CD14-positive monocyte (primary cell): ENCODE measurements around the gene LSM10. TPM values are rescaled to one million over a fixed set of nuclear protein-coding genes. Genes with fewer than 3 reads are reported as not detected.

Experiments used
- DNase-seq, 3 donors: peaks; one replicate each; pipeline ENCODE4 v3.0.0-alpha.2; 2011 to 2022
- H2AFZ ChIP-seq: 2 replicates; pipeline ENCODE4 v1.6.0; 2012; ENCODE audit warnings: mild to moderate bottlenecking, low read depth, low read length, inconsistent platforms; ENCODE audit not compliant: insufficient read depth, poor library complexity, severe bottlenecking
- H3K27ac ChIP-seq, 2 donors: 1 replicate in 1 of 2; 2 replicates in 1 of 2; pipeline ENCODE4 v1.5.1; 2012 to 2013; ENCODE audit warnings: low read length in 2 of 2, control low read depth in 1 of 2, inconsistent platforms in 1 of 2, low read depth in 1 of 2, mild to moderate bottlenecking in 1 of 2
- H3K27me3 ChIP-seq, 2 donors: one replicate each; pipeline versions ENCODE4 v1.6.0 to v1.6.1; 2011 to 2013; ENCODE audit warnings: low read length in 2 of 2; ENCODE audit not compliant: control insufficient read depth in 2 of 2, insufficient read depth in 2 of 2
- H3K36me3 ChIP-seq, 2 donors: replicated peaks in 1 of 2; 1 replicate in 1 of 2; 2 replicates in 1 of 2; pipeline versions ENCODE4 v1.5.1 to v1.6.1; 2012 to 2013; ENCODE audit warnings: low read length in 2 of 2, control low read depth in 1 of 2, inconsistent platforms in 1 of 2, mild to moderate bottlenecking in 1 of 2; ENCODE audit not compliant: insufficient read depth in 2 of 2, control insufficient read depth in 1 of 2
- H3K4me1 ChIP-seq, 2 donors: 1 replicate in 1 of 2; 2 replicates in 1 of 2; pipeline versions ENCODE4 v1.5.1 to v1.6.1; 2012 to 2013; ENCODE audit warnings: low read length in 2 of 2, control low read depth in 1 of 2, inconsistent platforms in 1 of 2, mild to moderate bottlenecking in 1 of 2, moderate library complexity in 1 of 2; ENCODE audit not compliant: insufficient read depth in 2 of 2, control insufficient read depth in 1 of 2
- H3K4me2 ChIP-seq: replicated peaks from 2 replicates; pipeline ENCODE3; 2012; ENCODE audit warnings: low read length, moderate library complexity, mild to moderate bottlenecking; ENCODE audit not compliant: poor library complexity, severe bottlenecking; ENCODE audit errors: extremely low read depth
- H3K4me3 ChIP-seq, 3 experiments: fragments of 200-600 bp in 1 of 3; sonication (generic) in 1 of 3; replicated peaks in 1 of 3; 1 replicate in 2 of 3; 2 replicates in 1 of 3; pipeline ENCODE4 v1.5.1; 2011 to 2013; ENCODE audit warnings: low read length in 3 of 3, mild to moderate bottlenecking in 3 of 3, control low read depth in 2 of 3, low read depth in 2 of 3, inconsistent platforms in 1 of 3, moderate library complexity in 1 of 3
- H3K79me2 ChIP-seq: 2 replicates; pipeline ENCODE4 v1.6.0; 2012; ENCODE audit warnings: mild to moderate bottlenecking, control low read depth, inconsistent platforms, low read length, moderate library complexity; ENCODE audit not compliant: insufficient read depth
- H3K9ac ChIP-seq: 2 replicates; pipeline ENCODE4 v1.6.0; 2017; ENCODE audit warnings: low read length, mild to moderate bottlenecking; ENCODE audit not compliant: insufficient read depth, poor library complexity, severe bottlenecking
- H3K9me3 ChIP-seq, 2 donors: replicated peaks in 1 of 2; 1 replicate in 1 of 2; 2 replicates in 1 of 2; pipeline versions ENCODE4 v1.5.1 to v1.6.1; 2012 to 2013; ENCODE audit warnings: low read length in 2 of 2, control low read depth in 1 of 2; ENCODE audit not compliant: control insufficient read depth in 1 of 2, insufficient read depth in 1 of 2
- H4K20me1 ChIP-seq: 2 replicates; pipeline ENCODE4 v1.6.0; 2012; ENCODE audit warnings: mild to moderate bottlenecking, low read length, control low read depth, moderate library complexity; ENCODE audit not compliant: insufficient read depth
- H3K27ac Mint-ChIP-seq, 7 donors: one replicate each; pipeline ENCODE4 v1.8.0; 2020; ENCODE audit warnings: mild to moderate bottlenecking in 7 of 7, mixed read lengths in 7 of 7, moderate library complexity in 6 of 7, inconsistent platforms in 2 of 7
- H3K27me3 Mint-ChIP-seq, 3 donors: one replicate each; pipeline ENCODE4 v1.8.0; 2021 to 2022; ENCODE audit warnings: low read depth in 3 of 3, mild to moderate bottlenecking in 3 of 3, mixed read lengths in 3 of 3, moderate library complexity in 3 of 3, inconsistent platforms in 1 of 3
- H3K36me3 Mint-ChIP-seq, 2 donors: one replicate each; pipeline ENCODE4 v1.8.0; 2020; ENCODE audit warnings: mixed read lengths in 2 of 2, inconsistent platforms in 1 of 2, mild to moderate bottlenecking in 1 of 2
- H3K4me1 Mint-ChIP-seq: one replicate; pipeline ENCODE4 v1.8.0; 2020; ENCODE audit warnings: mild to moderate bottlenecking, mixed read lengths
- H3K4me3 Mint-ChIP-seq, 2 donors: one replicate each; pipeline ENCODE4 v1.8.0; 2020; ENCODE audit warnings: mild to moderate bottlenecking in 2 of 2, mixed read lengths in 2 of 2, moderate library complexity in 1 of 2
- H3K9me3 Mint-ChIP-seq, 7 donors: one replicate each; pipeline ENCODE4 v1.8.0; 2020 to 2022; ENCODE audit warnings: mixed read lengths in 7 of 7, mild to moderate bottlenecking in 6 of 7, moderate library complexity in 6 of 7, inconsistent platforms in 2 of 7
- WGBS: methylation state at CpG from one replicate; pipeline ENCODE4 v1.1.5; 2013; ENCODE audit warnings: missing lambda C conversion rate; ENCODE audit not compliant: insufficient coverage; 5-methylcytosine and 5-hydroxymethylcytosine counted together
- intact Hi-C, 2 donors: fragments of 100-400 bp; cut with micrococcal nuclease; formaldehyde crosslinking; loops; one replicate each; pipeline versions ENCODE4 v1.15.0 to v1.15.1; 2023
- polyA plus RNA-seq, 3 donors: library from polyadenylated mRNA; depleted of rRNA in 1 of 3; unstranded in 2 of 3; stranded (reverse) in 1 of 3; fragments of 300-500 nt in 2 of 3; fragments of >200 nt in 1 of 3; fragmentation: Illumina TruSeq in 2 of 3; gene quantifications; 1 replicate in 2 of 3; 2 replicates in 1 of 3; pipeline ENCODE4 v1.2.3, GENCODE V29; 2012 to 2021
- TF ChIP-seq, protein P1 (sequence below): fragments of 200-600 bp; IDR thresholded peaks from one replicate; pipeline ENCODE4 v1.8.0; 2022; ENCODE audit warnings: antibody characterized with exemption, mild to moderate bottlenecking

Gene LSM10
- polyA plus RNA-seq, 3 donors, result 91.4 to 234 (median 224) TPM

GRCh38 chr1:36386265-36387140, 11.2 kb downstream of the LSM10 start:
- H3K27me3 Mint-ChIP-seq, result peaks cover 0 to 4% (median 0%) of the 10 kb centered on the region in 3 donors

More at GRCh38 chr1:36386265-36387140, 11.2 kb downstream of the LSM10 start:
- Histone ChIP-seq H2AFZ (no peak overlapping the region), H3K36me3 (peaks cover 9 to 18% of the 10 kb centered on the region in 2 donors), H4K20me1 (peaks cover 28% of the 10 kb centered on the region), H3K27me3 (no peaks in the 10 kb centered on the region), H3K79me2 (peaks cover 58% of the 10 kb centered on the region), H3K9me3 (no peaks in the 10 kb centered on the region), H3K27ac (peak overlapping the region; percentile 92 to 100), H3K4me1 (peaks cover 63 to 73% of the 10 kb centered on the region in 2 donors), H3K9ac (peak overlapping the region; percentile 99), H3K4me3 (peak overlapping the region; percentile 49 to 89 (median 68)), H3K4me2 (peak overlapping the region; percentile 74)
- TF ChIP-seq, protein P1, sequence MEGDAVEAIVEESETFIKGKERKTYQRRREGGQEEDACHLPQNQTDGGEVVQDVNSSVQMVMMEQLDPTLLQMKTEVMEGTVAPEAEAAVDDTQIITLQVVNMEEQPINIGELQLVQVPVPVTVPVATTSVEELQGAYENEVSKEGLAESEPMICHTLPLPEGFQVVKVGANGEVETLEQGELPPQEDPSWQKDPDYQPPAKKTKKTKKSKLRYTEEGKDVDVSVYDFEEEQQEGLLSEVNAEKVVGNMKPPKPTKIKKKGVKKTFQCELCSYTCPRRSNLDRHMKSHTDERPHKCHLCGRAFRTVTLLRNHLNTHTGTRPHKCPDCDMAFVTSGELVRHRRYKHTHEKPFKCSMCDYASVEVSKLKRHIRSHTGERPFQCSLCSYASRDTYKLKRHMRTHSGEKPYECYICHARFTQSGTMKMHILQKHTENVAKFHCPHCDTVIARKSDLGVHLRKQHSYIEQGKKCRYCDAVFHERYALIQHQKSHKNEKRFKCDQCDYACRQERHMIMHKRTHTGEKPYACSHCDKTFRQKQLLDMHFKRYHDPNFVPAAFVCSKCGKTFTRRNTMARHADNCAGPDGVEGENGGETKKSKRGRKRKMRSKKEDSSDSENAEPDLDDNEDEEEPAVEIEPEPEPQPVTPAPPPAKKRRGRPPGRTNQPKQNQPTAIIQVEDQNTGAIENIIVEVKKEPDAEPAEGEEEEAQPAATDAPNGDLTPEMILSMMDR, result no peak
- DNase-seq, result peak; percentile 100
- H3K36me3 Mint-ChIP-seq, result peaks cover 36 to 40% of the 10 kb centered on the region in 2 donors
- peak overlapping the region; percentile 99 to 100 (median 100) for H3K27ac Mint-ChIP-seq
- no peaks in the 10 kb centered on the region for H3K9me3 Mint-ChIP-seq
- intact Hi-C loops, result loop anchor here in 1 of 2 donors (1.0 kb wide), 1 partner anchor 11 kb away; the partner anchor contains the start of gene LSM10
- WGBS, result 6% methylated on average over 8 of the region's 14 CpGs
- peaks cover 74% of the 10 kb centered on the region for H3K4me1 Mint-ChIP-seq
- H3K4me3 Mint-ChIP-seq, result peak overlapping the region; percentile 92 to 97
